Measurements from ENCODE around the gene SPDYE3.
"Not testable (repeated sequence)": the region's sequence is repeated elsewhere in the genome, so short reads cannot be mapped to it uniquely, and the experiment has no call there.

The SPDYE3 gene

GRCh38 chr7:100307402-100307801 lies at the start of gene SPDYE3:
TSS of gene SPDYE3 (plus strand) at chr7:100307702. CDS start at chr7:100307886, 184 bp downstream.
- H3K36me3 ChIP-seq (ENCODE audit: insufficient read depth, low read length); H3K4me1 ChIP-seq (ENCODE audit: insufficient read depth, low read length, poor library complexity, severe bottlenecking); H3K4me3 ChIP-seq (ENCODE audit: low read length, poor library complexity, severe bottlenecking); H3K79me2 ChIP-seq (ENCODE audit: insufficient read depth, low read length); H3K9me3 ChIP-seq (ENCODE audit: insufficient read depth, low read depth, low read length); H3K27me3 ChIP-seq (ENCODE audit: insufficient read depth, low read length, poor library complexity, severe bottlenecking); H3K9me2 ChIP-seq (replicated peaks; ENCODE audit: low read depth, low read length); H3K4me2 ChIP-seq (ENCODE audit: low read depth, low read length, poor library complexity, severe bottlenecking); H3K9ac ChIP-seq (ENCODE audit: low read depth, low read length, poor library complexity, severe bottlenecking); H3F3A ChIP-seq (ENCODE audit: low read depth); H4K20me1 ChIP-seq (ENCODE audit: insufficient read depth, low read length, poor library complexity, severe bottlenecking); H2AFZ ChIP-seq (ENCODE audit: low read length): not testable (repeated sequence)

DNA sequence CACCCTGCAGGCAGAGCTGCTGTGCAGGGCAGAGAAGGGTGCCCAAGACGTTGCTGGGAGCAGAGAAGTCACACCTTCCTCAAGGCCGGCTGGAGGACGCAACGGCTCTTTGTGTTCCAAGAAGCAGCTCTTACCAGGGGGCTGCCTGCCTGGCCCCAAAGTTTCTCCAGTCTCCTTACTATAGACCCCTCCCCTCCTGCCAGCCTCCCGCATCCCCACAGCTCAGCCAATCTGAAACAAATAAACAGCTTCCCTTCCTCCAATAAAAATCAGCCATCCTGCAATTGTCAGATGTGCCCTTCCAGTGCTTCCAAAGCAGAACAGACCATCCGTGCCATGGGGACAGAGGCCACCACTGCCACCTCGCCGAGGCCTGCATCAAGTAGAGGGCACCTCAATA lies 47.5 kb upstream of the SPDYE3 start:
- H3K79me2 ChIP-seq (ENCODE audit: insufficient read depth, low read length); H3K9me3 ChIP-seq (ENCODE audit: insufficient read depth, low read depth, low read length); H3F3A ChIP-seq (ENCODE audit: low read depth); H3K4me3 ChIP-seq (ENCODE audit: low read length, poor library complexity, severe bottlenecking); H3K27me3 ChIP-seq (ENCODE audit: insufficient read depth, low read length, poor library complexity, severe bottlenecking); H2AFZ ChIP-seq (ENCODE audit: low read length); H3K36me3 ChIP-seq (ENCODE audit: insufficient read depth, low read length); H3K4me1 ChIP-seq (ENCODE audit: insufficient read depth, low read length, poor library complexity, severe bottlenecking); H3K9me2 ChIP-seq (replicated peaks; ENCODE audit: low read depth, low read length); H3K9ac ChIP-seq (ENCODE audit: low read depth, low read length, poor library complexity, severe bottlenecking); H3K4me2 ChIP-seq (ENCODE audit: low read depth, low read length, poor library complexity, severe bottlenecking); H4K20me1 ChIP-seq (ENCODE audit: insufficient read depth, low read length, poor library complexity, severe bottlenecking): not testable (repeated sequence)

GRCh38 chr7:100262896-100263295 lies 44.6 kb upstream of the SPDYE3 start:
- H3F3A ChIP-seq (ENCODE audit: low read depth); H3K9me3 ChIP-seq (ENCODE audit: insufficient read depth, low read depth, low read length): not testable (repeated sequence)
- peaks cover 12% of the 10 kb centered on the region; the same call in 1 of the 2 replicates for H3K79me2 ChIP-seq (ENCODE audit: insufficient read depth, low read length)

DNA sequence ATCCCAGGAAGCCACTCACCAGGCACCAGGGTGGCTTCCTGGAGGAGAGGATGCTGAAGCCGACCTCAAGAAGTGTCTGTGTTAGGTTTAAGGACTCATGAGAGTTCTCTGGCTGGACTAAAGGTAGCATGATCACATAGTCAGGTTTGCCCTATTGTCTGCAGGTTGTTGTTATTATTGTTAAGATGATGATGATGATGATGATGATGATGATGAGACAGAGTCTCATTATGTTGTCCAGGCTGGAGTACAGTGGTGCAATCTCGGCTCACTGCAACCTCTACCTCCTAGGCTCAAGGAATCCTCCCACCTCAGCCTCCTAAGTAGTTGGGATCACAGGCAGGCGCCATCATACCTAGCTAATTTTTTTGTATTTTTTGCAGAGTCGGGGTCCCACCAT lies 43.3 kb upstream of the SPDYE3 start:
- not testable (repeated sequence) for H3K9me2 ChIP-seq (replicated peaks; ENCODE audit: low read depth, low read length); H3K4me1 ChIP-seq (ENCODE audit: insufficient read depth, low read length, poor library complexity, severe bottlenecking); H3K4me3 ChIP-seq (ENCODE audit: low read length, poor library complexity, severe bottlenecking); H3F3A ChIP-seq (ENCODE audit: low read depth); H3K9me3 ChIP-seq (ENCODE audit: insufficient read depth, low read depth, low read length); H3K27me3 ChIP-seq (ENCODE audit: insufficient read depth, low read length, poor library complexity, severe bottlenecking); H4K20me1 ChIP-seq (ENCODE audit: insufficient read depth, low read length, poor library complexity, severe bottlenecking); H3K4me2 ChIP-seq (ENCODE audit: low read depth, low read length, poor library complexity, severe bottlenecking); H3K36me3 ChIP-seq (ENCODE audit: insufficient read depth, low read length); H2AFZ ChIP-seq (ENCODE audit: low read length); H3K9ac ChIP-seq (ENCODE audit: low read depth, low read length, poor library complexity, severe bottlenecking)
- peaks cover 18% of the 10 kb centered on the region; the same call in 1 of the 2 replicates for H3K79me2 ChIP-seq (ENCODE audit: insufficient read depth, low read length)

More at GRCh38 chr7:100262896-100263295, 44.6 kb upstream of the SPDYE3 start:
- not testable (repeated sequence) for H2AFZ ChIP-seq (ENCODE audit: low read length); H3K4me2 ChIP-seq (ENCODE audit: low read depth, low read length, poor library complexity, severe bottlenecking); H3K4me3 ChIP-seq (ENCODE audit: low read length, poor library complexity, severe bottlenecking); H3K4me1 ChIP-seq (ENCODE audit: insufficient read depth, low read length, poor library complexity, severe bottlenecking); H4K20me1 ChIP-seq (ENCODE audit: insufficient read depth, low read length, poor library complexity, severe bottlenecking); H3K9me2 ChIP-seq (replicated peaks; ENCODE audit: low read depth, low read length); H3K9ac ChIP-seq (ENCODE audit: low read depth, low read length, poor library complexity, severe bottlenecking); H3K27me3 ChIP-seq (ENCODE audit: insufficient read depth, low read length, poor library complexity, severe bottlenecking); H3K36me3 ChIP-seq (ENCODE audit: insufficient read depth, low read length)

GRCh38 chr7:100264669-100265165 lies 42.8 kb upstream of the SPDYE3 start:
- H3F3A ChIP-seq (ENCODE audit: low read depth); H3K4me3 ChIP-seq (ENCODE audit: low read length, poor library complexity, severe bottlenecking); H3K36me3 ChIP-seq (ENCODE audit: insufficient read depth, low read length); H3K27me3 ChIP-seq (ENCODE audit: insufficient read depth, low read length, poor library complexity, severe bottlenecking); H3K9me2 ChIP-seq (replicated peaks; ENCODE audit: low read depth, low read length); H3K9me3 ChIP-seq (ENCODE audit: insufficient read depth, low read depth, low read length); H3K4me1 ChIP-seq (ENCODE audit: insufficient read depth, low read length, poor library complexity, severe bottlenecking); H4K20me1 ChIP-seq (ENCODE audit: insufficient read depth, low read length, poor library complexity, severe bottlenecking); H2AFZ ChIP-seq (ENCODE audit: low read length); H3K4me2 ChIP-seq (ENCODE audit: low read depth, low read length, poor library complexity, severe bottlenecking); H3K9ac ChIP-seq (ENCODE audit: low read depth, low read length, poor library complexity, severe bottlenecking): not testable (repeated sequence)
- H3K79me2 ChIP-seq (ENCODE audit: insufficient read depth, low read length): peaks cover 23% of the 10 kb centered on the region; the same call in 1 of the 2 replicates

- not testable (repeated sequence) for H4K20me1 ChIP-seq (ENCODE audit: insufficient read depth, low read length, poor library complexity, severe bottlenecking); H3F3A ChIP-seq (ENCODE audit: low read depth); H3K9me3 ChIP-seq (ENCODE audit: insufficient read depth, low read depth, low read length); H3K4me3 ChIP-seq (ENCODE audit: low read length, poor library complexity, severe bottlenecking); H3K4me2 ChIP-seq (ENCODE audit: low read depth, low read length, poor library complexity, severe bottlenecking); H3K9me2 ChIP-seq (replicated peaks; ENCODE audit: low read depth, low read length); H3K36me3 ChIP-seq (ENCODE audit: insufficient read depth, low read length); H2AFZ ChIP-seq (ENCODE audit: low read length); H3K27me3 ChIP-seq (ENCODE audit: insufficient read depth, low read length, poor library complexity, severe bottlenecking); H3K9ac ChIP-seq (ENCODE audit: low read depth, low read length, poor library complexity, severe bottlenecking)
- Histone ChIP-seq H3K4me1 (ENCODE audit: insufficient read depth, low read length, poor library complexity, severe bottlenecking) (peaks cover 10% of the 10 kb centered on the region), H3K79me2 (ENCODE audit: insufficient read depth, low read length) (peaks cover 28% of the 10 kb centered on the region; the same call in 1 of the 2 replicates)
Observed at GRCh38 chr7:100265851-100266250, 41.7 kb upstream of the SPDYE3 start.
